Uterus (tissue), 2 donors: ENCODE data around the gene ANGPTL4.

Source experiments
- POLR2A ChIP-seq, 2 donors: fragments of 450-650 bp; IDR thresholded peaks; one replicate each; pipeline ENCODE4 v1.6.1; 2016; ENCODE audit warnings: antibody characterized with exemption in 2 of 2, mild to moderate bottlenecking in 1 of 2, moderate library complexity in 1 of 2
- TF ChIP-seq, protein P1 (sequence below), 4 experiments: fragments of 200-600 bp in 2 of 4; fragments of 450-650 bp in 2 of 4; sonication (generic) in 2 of 4; IDR thresholded peaks; one replicate each; pipeline ENCODE4 v1.5.1; 2016 to 2019; ENCODE audit warnings: antibody characterized with exemption in 4 of 4, mild to moderate bottlenecking in 2 of 4, moderate library complexity in 1 of 4

DNA sequence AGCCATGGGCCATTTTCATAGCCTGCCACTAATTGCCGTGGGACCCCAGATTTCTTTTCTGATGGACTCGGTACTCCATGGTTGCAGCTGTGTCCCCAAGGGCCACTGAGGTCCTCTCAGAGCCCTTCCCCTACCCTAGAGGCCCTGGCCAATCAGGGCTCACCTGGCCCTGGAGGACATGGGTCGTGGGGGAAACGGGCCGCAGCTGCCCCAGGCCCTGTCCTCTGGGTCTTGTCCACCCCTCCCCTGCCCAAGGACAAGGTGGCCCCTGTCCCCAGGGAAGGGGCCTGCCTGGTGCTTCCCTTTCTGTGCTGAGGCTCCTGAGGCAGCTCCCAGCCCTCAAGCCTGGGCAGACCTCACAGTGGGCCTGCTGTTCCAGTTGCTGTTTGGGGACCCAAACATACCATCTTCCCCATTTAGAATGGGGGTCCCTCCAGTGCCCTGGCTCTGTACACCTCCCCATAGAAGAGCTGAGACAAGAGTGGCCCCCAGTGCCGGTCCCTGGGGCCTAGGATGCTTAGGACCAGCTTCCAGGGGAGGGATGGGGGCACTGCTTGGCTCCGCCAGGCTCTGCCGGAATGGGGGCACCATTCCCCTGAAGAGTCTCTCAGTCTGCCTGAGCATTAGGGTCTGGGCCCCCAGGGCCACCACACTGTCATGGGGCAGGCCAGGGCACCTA lies 29.4 kb downstream of the ANGPTL4 start:
- no peak for TF ChIP-seq POLR2A (IDR thresholded peaks at IDR 0.05)
- TF ChIP-seq, protein P1, sequence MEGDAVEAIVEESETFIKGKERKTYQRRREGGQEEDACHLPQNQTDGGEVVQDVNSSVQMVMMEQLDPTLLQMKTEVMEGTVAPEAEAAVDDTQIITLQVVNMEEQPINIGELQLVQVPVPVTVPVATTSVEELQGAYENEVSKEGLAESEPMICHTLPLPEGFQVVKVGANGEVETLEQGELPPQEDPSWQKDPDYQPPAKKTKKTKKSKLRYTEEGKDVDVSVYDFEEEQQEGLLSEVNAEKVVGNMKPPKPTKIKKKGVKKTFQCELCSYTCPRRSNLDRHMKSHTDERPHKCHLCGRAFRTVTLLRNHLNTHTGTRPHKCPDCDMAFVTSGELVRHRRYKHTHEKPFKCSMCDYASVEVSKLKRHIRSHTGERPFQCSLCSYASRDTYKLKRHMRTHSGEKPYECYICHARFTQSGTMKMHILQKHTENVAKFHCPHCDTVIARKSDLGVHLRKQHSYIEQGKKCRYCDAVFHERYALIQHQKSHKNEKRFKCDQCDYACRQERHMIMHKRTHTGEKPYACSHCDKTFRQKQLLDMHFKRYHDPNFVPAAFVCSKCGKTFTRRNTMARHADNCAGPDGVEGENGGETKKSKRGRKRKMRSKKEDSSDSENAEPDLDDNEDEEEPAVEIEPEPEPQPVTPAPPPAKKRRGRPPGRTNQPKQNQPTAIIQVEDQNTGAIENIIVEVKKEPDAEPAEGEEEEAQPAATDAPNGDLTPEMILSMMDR (IDR thresholded peaks at IDR 0.05) = no peak
